Right cardiac atrium (tissue), 5 donors: Measurements from ENCODE around the gene BTRC. TPM values are rescaled to one million over a fixed set of nuclear protein-coding genes. Genes with fewer than 3 reads are reported as not detected.
A peak's percentile ranks its signal among the peaks of the same experiment; 100 is the strongest.

Experiments used
- ATAC-seq, 2 donors: fragments of 200-7000 bp; cut with Tn5 transposase; one replicate each; pipeline versions ENCODE4 v1.8.0 to v1.9.1; 2020; ENCODE audit warnings: moderate library complexity in 2 of 2, mild to moderate bottlenecking in 1 of 2
- DNase-seq, 3 donors: peaks; one replicate each; pipeline ENCODE4 v3.0.0-alpha.2; 2020
- H3K27ac ChIP-seq: one replicate; pipeline ENCODE4 v1.5.1; 2013; ENCODE audit warnings: mild to moderate bottlenecking, low read length, control low read depth, moderate library complexity
- H3K27me3 ChIP-seq: one replicate; pipeline ENCODE4 v1.6.1; 2013; ENCODE audit not compliant: control insufficient read depth, insufficient read depth
- H3K4me1 ChIP-seq: one replicate; pipeline ENCODE4 v1.6.1; 2013; ENCODE audit warnings: low read length; ENCODE audit not compliant: control insufficient read depth, insufficient read depth
- H3K4me3 ChIP-seq: one replicate; pipeline ENCODE4 v1.5.1; 2013; ENCODE audit warnings: low read length, control low read depth
- H3K9me3 ChIP-seq: one replicate; pipeline ENCODE4 v1.6.1; 2013; ENCODE audit warnings: low read length; ENCODE audit not compliant: control insufficient read depth
- WGBS: extraction: QIAGEN DNeasy Blood & Tissue Kit; methylation state at CpG from one replicate; pipeline ENCODE4 v1.1.7; 2013; 5-methylcytosine and 5-hydroxymethylcytosine counted together
- intact Hi-C, 4 donors: fragments of 100-400 bp; cut with DNase I; formaldehyde crosslinking; loops; one replicate each; pipeline versions ENCODE4 v1.11.0 to v1.14.0; 2022 to 2023
- polyA plus RNA-seq: library from polyadenylated mRNA; stranded (reverse); fragments of 200-250 nt; gene quantifications from one replicate; pipeline ENCODE4 v1.2.3, GENCODE V29; 2013
- total RNA-seq, 4 donors: library from RNA; stranded (reverse); fragmentation: NEBNext Ultra II Directional; extraction: Animal tissue kit (Norgen Biotek cat#: 25700); gene quantifications; one replicate each; pipeline ENCODE4 v1.2.1, GENCODE V29; 2021
- donor health status: healthy with polysubstance abuse.
- donor health status: DM: no; HTN: yes; CAD: no.
- donor health status: DM: no; HTN: no; CAD: no.
- donor health status: DM: no; HTN: yes; CAD: no; lungs with severe emphysema.
- donor health status: DM: yes; HTN: yes; CAD: no.

The BTRC gene
- total and polyA plus RNA-seq, 5 donors = 11.5 to 35.3 (median 30.5) TPM

- ATAC-seq = no peak
- no peaks in the 10 kb centered on the region for H3K27me3 ChIP-seq
- H3K4me1 ChIP-seq = no peaks in the 10 kb centered on the region
- 59% methylated on average over 3 of the region's 3 CpGs for WGBS
- intact Hi-C loops = loop anchor here in 1 of 4 donors (10.0 kb wide), 1 partner anchor 288 kb away; no protein-coding TSS in a partner anchor
- no peak overlapping the region for H3K27ac ChIP-seq
- DNase-seq = no peak
- H3K4me3 ChIP-seq = no peak overlapping the region
- H3K9me3 ChIP-seq = no peaks in the 10 kb centered on the region
These were observed 209.0 kb downstream of the BTRC start for GRCh38 chr10:101563007-101563406.

- WGBS = 72% methylated on average over 11 of the region's 11 CpGs
- H3K9me3 ChIP-seq = no peaks in the 10 kb centered on the region
- no peak for DNase-seq
- no peak for ATAC-seq
- intact Hi-C loops = loop anchor here in 1 of 4 donors (10.0 kb wide), 1 partner anchor 289 kb away; no protein-coding TSS in a partner anchor
- H3K4me3 ChIP-seq = no peak overlapping the region
- H3K27ac ChIP-seq = no peak overlapping the region
- no peaks in the 10 kb centered on the region for H3K27me3 ChIP-seq
- H3K4me1 ChIP-seq = no peaks in the 10 kb centered on the region
These were observed 209.6 kb downstream of the BTRC start for GRCh38 chr10:101563497-101564040.

GRCh38 chr10:101564490-101564991, 210.6 kb downstream of the BTRC start:
- intact Hi-C loops = loop anchor here in 1 of 4 donors (10.0 kb wide), 1 partner anchor 290 kb away; no protein-coding TSS in a partner anchor
- Histone ChIP-seq H3K9me3 (no peaks in the 10 kb centered on the region), H3K27ac (no peak overlapping the region), H3K4me1 (no peaks in the 10 kb centered on the region), H3K27me3 (no peaks in the 10 kb centered on the region), H3K4me3 (no peak overlapping the region)
- WGBS = 83% methylated on average over 15 of the region's 15 CpGs
- ATAC-seq (no peak), DNase-seq (peak in 1 of 3 donors; percentile 49)

- H3K27me3 ChIP-seq = no peaks in the 10 kb centered on the region
- no peaks in the 10 kb centered on the region for H3K4me1 ChIP-seq
- 77% methylated on average over 5 of the region's 5 CpGs for WGBS
- no peak overlapping the region for H3K27ac ChIP-seq
- intact Hi-C loops = loop anchor here in 2 of 4 donors (5.0 to 10.0 kb wide), 2 partner anchors 291 to 348 kb away; no protein-coding TSS in a partner anchor
- H3K9me3 ChIP-seq = no peaks in the 10 kb centered on the region
- DNase-seq (peak in 1 of 3 donors; percentile 3), ATAC-seq (no peak)
- H3K4me3 ChIP-seq = no peak overlapping the region
These were observed 211.5 kb downstream of the BTRC start for GRCh38 chr10:101565370-101565900.

- DNase-seq = peak in 1 of 3 donors; percentile 19
- H3K27me3 ChIP-seq = no peaks in the 10 kb centered on the region
- 54% methylated on average over 8 of the region's 8 CpGs for WGBS
These were observed 212.0 kb downstream of the BTRC start for GRCh38 chr10:101565936-101566332.

GRCh38 chr10:101566333-101567164, 212.6 kb downstream of the BTRC start:
- Histone ChIP-seq H3K27ac (no peak overlapping the region), H3K4me1 (no peaks in the 10 kb centered on the region), H3K27me3 (no peaks in the 10 kb centered on the region), H3K9me3 (no peaks in the 10 kb centered on the region), H3K4me3 (peak overlapping the region; percentile 8)
- ATAC-seq (no peak), DNase-seq (peak in 1 of 3 donors; percentile 67)
- whole genome bisulfite sequencing = 10% methylated on average over 59 of the region's 59 CpGs
- intact Hi-C loops = loop anchor here in 2 of 4 donors (5.0 to 10.0 kb wide), 2 partner anchors 292 to 349 kb away; no protein-coding TSS in a partner anchor

More at GRCh38 chr10:101565936-101566332, 212.0 kb downstream of the BTRC start:
- no peak overlapping the region for H3K4me3 ChIP-seq
- no peaks in the 10 kb centered on the region for H3K9me3 ChIP-seq
- H3K4me1 ChIP-seq = no peaks in the 10 kb centered on the region
- intact Hi-C loops = loop anchor here in 2 of 4 donors (5.0 to 10.0 kb wide), 2 partner anchors 291 to 349 kb away; no protein-coding TSS in a partner anchor
- ATAC-seq = no peak
- H3K27ac ChIP-seq = no peak overlapping the region

GRCh38 chr10:101567165-101568006, 213.4 kb downstream of the BTRC start:
- ATAC-seq (no peak), DNase-seq (peak in 1 of 3 donors; percentile 24)
- H3K4me1 ChIP-seq = no peaks in the 10 kb centered on the region
- H3K9me3 ChIP-seq = no peaks in the 10 kb centered on the region
- intact Hi-C loops = loop anchor here in 2 of 4 donors (5.0 to 10.0 kb wide), 2 partner anchors 293 to 350 kb away; no protein-coding TSS in a partner anchor
- no peak overlapping the region for H3K4me3 ChIP-seq
- 65% methylated on average over 7 of the region's 7 CpGs for WGBS
- no peaks in the 10 kb centered on the region for H3K27me3 ChIP-seq
- no peak overlapping the region for H3K27ac ChIP-seq

- intact Hi-C loops = loop anchor here in 2 of 4 donors (5.0 to 10.0 kb wide), 2 partner anchors 293 to 351 kb away; no protein-coding TSS in a partner anchor
- Histone ChIP-seq H3K4me1 (no peaks in the 10 kb centered on the region), H3K27ac (no peak overlapping the region), H3K4me3 (no peak overlapping the region), H3K9me3 (no peaks in the 10 kb centered on the region), H3K27me3 (no peaks in the 10 kb centered on the region)
- 84% methylated on average over 17 of the region's 17 CpGs for WGBS
- ATAC-seq = no peak
- peak in 1 of 3 donors; percentile 31 for DNase-seq
These were observed 214.2 kb downstream of the BTRC start for GRCh38 chr10:101568054-101568745.

- H3K9me3 ChIP-seq = no peaks in the 10 kb centered on the region
- H3K4me1 ChIP-seq = no peaks in the 10 kb centered on the region
- H3K27ac ChIP-seq = no peak overlapping the region
- no peaks in the 10 kb centered on the region for H3K27me3 ChIP-seq
- DNase-seq (peak in 1 of 3 donors; percentile 46), ATAC-seq (no peak)
- WGBS = 10% methylated on average over 11 of the region's 11 CpGs
- no peak overlapping the region for H3K4me3 ChIP-seq
- intact Hi-C loops = loop anchor here in 2 of 4 donors (5.0 to 10.0 kb wide), 2 partner anchors 294 to 352 kb away; no protein-coding TSS in a partner anchor
These were observed 215.3 kb downstream of the BTRC start for GRCh38 chr10:101569323-101569621.
